ENCODE data around the gene TPRG1. TPM values are rescaled to one million over a fixed set of nuclear protein-coding genes. Genes with fewer than 3 reads are reported as not detected.

Gene TPRG1
- total and polyA plus RNA-seq, 2 donors (not counting 3 experiments of a cell fraction or from before 2014, with no cell fraction given), result 0.30 TPM; not detected in 1

DNA sequence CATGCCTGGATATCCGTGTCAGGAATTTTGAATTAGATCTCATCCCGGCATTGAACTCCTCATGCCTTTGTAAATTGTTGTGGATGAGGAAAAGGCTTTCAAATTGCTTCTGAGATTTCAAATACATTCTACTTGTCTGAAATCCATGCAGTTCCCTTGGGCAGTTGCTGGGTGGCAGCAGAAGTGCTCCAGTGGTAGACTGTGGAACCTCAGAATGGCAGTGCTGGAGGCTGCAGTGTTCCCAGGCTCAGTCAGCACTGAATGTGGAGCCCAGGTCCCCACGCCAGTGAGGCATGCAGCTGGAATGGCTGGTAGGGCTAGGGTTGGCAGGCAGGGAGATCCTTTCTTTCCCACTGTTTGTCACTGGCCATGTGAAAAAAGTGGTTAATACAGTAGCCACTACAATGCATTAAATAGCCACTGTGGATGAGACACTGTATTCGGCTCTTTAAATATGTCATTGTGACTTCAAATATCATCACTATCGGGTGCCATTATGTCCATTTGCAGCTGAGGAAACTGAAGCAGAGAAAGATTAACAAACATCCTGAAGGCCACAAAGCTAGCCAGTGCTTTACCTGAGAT is 98.6 kb downstream of the TPRG1 start:
- ChIA-PET POLR2A (no interaction called here), CTCF (interaction anchor here (2.7 to 3.7 kb wide), 2 partner anchors 677 to 678 kb away, joined by 16 to 40 read pairs; no protein-coding TSS in a partner anchor)
- no peak overlapping the region for H3K27ac ChIP-seq (ENCODE audit: insufficient read depth, low read depth, low read length)
- no peak overlapping the region for H3K9ac ChIP-seq (replicated peaks; ENCODE audit: extremely low read depth, insufficient read depth, low read length)
- no peaks in the 10 kb centered on the region for H3K9me3 ChIP-seq (replicated peaks; ENCODE audit: control insufficient read depth, insufficient read depth, low read length)
- H3K9me1 ChIP-seq (replicated peaks; ENCODE audit: control insufficient read depth, extremely low read depth, insufficient read depth, low read length), result no peaks in the 10 kb centered on the region
- H2AFZ ChIP-seq (ENCODE audit: low read depth, low read length), result no peak overlapping the region
- H3K27me3 ChIP-seq (ENCODE audit: control insufficient read depth in 2 of 2, insufficient read depth in 2 of 2, low read length in 2 of 2), result no peaks in the 10 kb centered on the region
- H3K4me2 ChIP-seq (ENCODE audit: insufficient read depth, low read length), result no peak overlapping the region
- dilution Hi-C loops (cut with MboI; ENCODE audit: extremely low pct_ligation_motif_present, low sequenced_read_pairs) (no loop called here), intact Hi-C loops (cut with micrococcal nuclease) (loop anchor here (1.0 kb wide), 1 partner anchor 678 kb away; no protein-coding TSS in a partner anchor)
- FAIRE-seq (no peak), DNase-seq (ENCODE audit: low read depth, low spot score) (peak; percentile 28)
- no peaks in the 10 kb centered on the region for H3K36me3 ChIP-seq (ENCODE audit: control insufficient read depth in 2 of 2, extremely low read depth in 1 of 2, insufficient read depth in 2 of 2, low read length in 2 of 2)
- no peaks in the 10 kb centered on the region for H4K20me1 ChIP-seq (replicated peaks; ENCODE audit: control insufficient read depth, extremely low read depth, insufficient read depth, low read length)
- H3K4me1 ChIP-seq (ENCODE audit: control insufficient read depth, extremely low read depth, insufficient read depth, low read length), result no peaks in the 10 kb centered on the region
- no peak overlapping the region for H3K4me3 ChIP-seq (replicated peaks in 1 of 3; ENCODE audit: insufficient read depth in 1 of 3, low read depth in 1 of 3, low read length in 3 of 3)
- no TSS peak for BruUV-seq (replicated peaks)
- H3K79me2 ChIP-seq (ENCODE audit: control insufficient read depth, insufficient read depth, low read length), result no peaks in the 10 kb centered on the region
- TF ChIP-seq EZH2 (IDR thresholded peaks at IDR 0.05; ENCODE audit: borderline replicate concordance, low read depth, low read length, severe bottlenecking), result no peak
- TF ChIP-seq CTCF (IDR thresholded peaks at IDR 0.05; ENCODE audit: extremely low read depth in 1 of 2, insufficient read depth in 1 of 2, low read depth in 1 of 2, low read length in 2 of 2), result no peak
- TF ChIP-seq POLR2AphosphoS5 (IDR thresholded peaks at IDR 0.05; ENCODE audit: insufficient read depth, low read depth, low read length), result no peak
- no peak for TF ChIP-seq POLR2A (IDR thresholded peaks at IDR 0.05; ENCODE audit: low read depth, low read length)
- TF ChIP-seq MYC (IDR thresholded peaks at IDR 0.05; ENCODE audit: low read depth, low read length), result no peak
- TF ChIP-seq FOS (IDR thresholded peaks at IDR 0.05; ENCODE audit: borderline replicate concordance, insufficient read depth, low read length), result no peak
- TF ChIP-seq GATA2 (IDR thresholded peaks at IDR 0.05; ENCODE audit: insufficient read depth, insufficient read length, low read depth, low read length), result no peak
- TF ChIP-seq, protein P1, sequence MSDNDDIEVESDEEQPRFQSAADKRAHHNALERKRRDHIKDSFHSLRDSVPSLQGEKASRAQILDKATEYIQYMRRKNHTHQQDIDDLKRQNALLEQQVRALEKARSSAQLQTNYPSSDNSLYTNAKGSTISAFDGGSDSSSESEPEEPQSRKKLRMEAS (IDR thresholded peaks at IDR 0.05; ENCODE audit: insufficient read depth, insufficient read length), result no peak
- TF ChIP-seq JUN (IDR thresholded peaks at IDR 0.05; ENCODE audit: borderline replicate concordance, insufficient read depth, insufficient read length, low read depth), result no peak

All from endothelial cell of umbilical vein (primary cell).